ENCODE results near the gene TPR. TPM values are rescaled to one million over a fixed set of nuclear protein-coding genes. Genes with fewer than 3 reads are reported as not detected.
"Not testable (repeated sequence)": the region's sequence is repeated elsewhere in the genome, so short reads cannot be mapped to it uniquely, and the experiment has no call there.

Gene TPR
- 82.7 TPM for total RNA-seq

GRCh38 chr1:186375152-186375928 lies at the start of gene TPR, which contains the start of gene ODR4:
Gene TPR, minus strand, starts transcription at chr1:186375253. Its CDS starts 225 bp downstream, at chr1:186375028.
Gene ODR4, plus strand, starts transcription at chr1:186375838. Its CDS starts 3,948 bp downstream, at chr1:186379786.
- FAIRE-seq (no peak), DNase-seq (ENCODE audit: low spot score in 2 of 2) (peak; percentile 85 to 86)

DNA sequence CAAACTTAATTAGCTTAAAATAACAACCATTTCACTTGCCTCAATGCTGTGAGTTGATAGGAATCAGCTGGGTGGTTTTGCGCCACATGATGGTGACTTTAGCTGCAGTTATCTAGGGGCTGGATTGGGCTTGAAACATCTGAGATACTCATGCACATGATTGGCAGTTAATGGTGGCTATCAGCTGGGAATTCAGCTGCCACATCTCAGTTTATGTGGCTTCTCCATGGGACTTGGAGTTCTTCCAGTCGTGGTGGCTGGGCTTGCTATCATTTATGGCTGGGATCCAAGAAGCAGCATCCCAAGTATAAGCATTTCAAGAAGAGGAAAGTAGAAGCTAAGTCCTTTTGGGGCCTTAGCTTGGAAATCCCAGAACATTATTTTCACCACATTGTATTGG lies 49.5 kb upstream of the TPR start:
- FAIRE-seq, result no peak
- no peak for DNase-seq (ENCODE audit: low spot score in 2 of 2)

DNA sequence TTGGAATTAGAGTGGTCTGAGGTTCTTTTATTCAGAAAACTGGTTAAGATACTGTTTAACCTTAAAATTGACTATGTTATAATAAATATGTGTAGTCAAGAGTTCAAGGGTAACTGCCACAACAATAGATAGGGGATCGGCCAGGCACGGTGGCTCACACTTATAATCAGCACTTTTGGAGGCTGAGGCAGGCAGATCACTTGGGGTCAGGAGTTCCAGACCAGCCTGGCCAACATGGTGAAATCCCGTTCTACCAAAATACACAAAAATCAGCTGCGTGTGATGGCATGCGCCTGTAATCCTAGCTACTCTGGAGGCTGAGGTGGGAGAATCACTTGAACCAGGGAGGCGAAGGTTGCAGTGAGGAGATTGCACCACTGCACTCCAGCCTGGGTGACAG lies 46.4 kb upstream of the TPR start:
- FAIRE-seq, result no peak
- no peak for DNase-seq (ENCODE audit: low spot score in 2 of 2)

- DNase-seq (ENCODE audit: low spot score in 2 of 2) (no peak), FAIRE-seq (peak; percentile 31)
Measured at GRCh38 chr1:186420923-186421322, 45.9 kb upstream of the TPR start.

GRCh38 chr1:186420311-186420710 lies 45.3 kb upstream of the TPR start:
- FAIRE-seq (no peak), DNase-seq (ENCODE audit: low spot score in 2 of 2) (no peak)

DNA sequence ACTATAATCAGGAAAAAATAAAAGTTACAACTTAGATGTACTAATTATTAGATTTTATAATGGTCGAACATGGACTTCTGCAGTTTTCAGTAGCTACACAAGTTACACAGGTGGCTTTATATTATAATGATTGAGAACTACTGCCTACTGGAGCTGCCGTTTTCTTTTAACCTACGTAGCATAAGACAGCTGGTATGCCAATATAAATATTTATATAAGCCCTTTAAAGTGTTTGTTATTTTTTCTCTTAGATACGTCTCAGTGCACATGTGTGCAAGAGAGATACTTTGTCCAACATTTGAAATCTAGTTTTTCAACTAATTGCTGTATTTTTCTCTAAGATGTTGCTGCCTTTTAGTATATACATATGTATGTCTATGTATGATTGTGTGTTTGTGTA lies 43.5 kb upstream of the TPR start:
- DNase-seq (ENCODE audit: low spot score in 2 of 2), result no peak
- FAIRE-seq, result no peak

GRCh38 chr1:186413319-186413718 lies 38.3 kb upstream of the TPR start:
- FAIRE-seq (no peak), DNase-seq (ENCODE audit: low spot score in 2 of 2) (no peak)

DNA sequence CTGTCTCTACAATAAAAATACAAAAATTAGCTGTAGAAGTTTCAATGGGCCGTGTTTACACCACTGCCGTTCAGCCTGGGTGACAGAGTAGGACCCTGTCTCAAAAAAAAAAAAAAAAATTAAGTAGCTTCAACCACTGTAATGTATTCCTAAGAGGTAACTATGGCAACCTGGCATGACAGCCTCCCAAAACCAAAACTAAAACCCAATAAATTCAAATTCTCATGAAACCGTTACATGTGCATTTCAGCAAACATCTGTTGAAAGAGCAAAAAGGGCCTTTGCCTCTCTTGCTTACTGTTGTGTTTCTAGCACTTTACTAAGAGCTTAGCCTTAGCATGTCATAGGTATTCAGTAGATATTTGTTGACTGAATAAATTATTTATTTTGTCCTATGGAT lies 34.0 kb upstream of the TPR start:
- FAIRE-seq (no peak), DNase-seq (ENCODE audit: low spot score in 2 of 2) (no peak)

DNA sequence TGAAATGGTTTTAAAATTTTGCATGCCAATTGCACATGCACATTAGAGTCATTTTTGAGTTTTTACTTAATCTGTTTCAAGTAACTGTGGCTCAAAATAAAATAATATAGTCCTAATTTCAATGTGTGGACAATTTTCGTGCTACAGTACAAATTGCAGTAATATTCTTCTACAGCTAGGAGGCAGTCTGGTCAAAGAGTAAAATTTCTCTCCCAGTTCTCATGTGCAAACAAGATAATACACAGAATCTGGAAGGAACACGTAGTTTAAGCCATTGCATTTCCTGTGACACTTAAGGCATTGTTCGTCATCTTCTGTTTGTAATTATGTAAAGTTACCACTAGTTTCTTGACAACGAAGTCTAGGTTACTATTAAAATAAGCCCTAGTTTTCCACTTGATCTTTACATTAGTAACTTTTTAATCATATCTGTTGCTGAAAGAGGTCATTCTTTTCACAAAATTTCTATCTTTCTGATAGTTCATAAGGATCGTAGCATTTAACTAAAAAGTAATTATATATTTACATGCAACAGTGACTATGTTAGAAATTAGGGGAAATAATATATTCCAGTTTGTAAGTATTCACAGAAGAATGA lies 29.5 kb upstream of the TPR start:
- FAIRE-seq (peak; percentile 79), DNase-seq (ENCODE audit: low spot score in 2 of 2) (peak; percentile 17 to 36)

- no peak for DNase-seq (ENCODE audit: low spot score in 2 of 2)
- FAIRE-seq, result no peak
Measured at GRCh38 chr1:186403632-186404031, 28.6 kb upstream of the TPR start.

DNA sequence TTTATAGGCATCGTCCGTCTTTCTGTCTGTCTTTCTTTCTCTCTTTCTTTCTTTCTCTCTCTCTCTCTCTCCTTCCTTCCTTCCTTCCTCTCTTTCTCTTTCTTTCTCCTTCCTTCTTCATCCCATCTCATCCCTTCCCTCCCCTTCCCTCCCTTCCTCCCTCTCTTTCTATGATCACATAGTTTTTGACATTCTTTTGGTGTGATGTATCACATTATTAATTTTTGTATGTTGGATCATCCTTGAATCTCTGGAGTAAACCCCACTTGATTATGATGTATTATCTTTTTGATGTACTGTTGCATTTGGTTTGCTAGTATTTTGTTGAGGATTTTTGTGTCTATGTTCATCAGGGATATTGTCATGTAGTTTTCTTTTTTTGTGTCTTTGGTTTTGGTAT lies 26.4 kb upstream of the TPR start:
- not testable (repeated sequence) for FAIRE-seq; DNase-seq (ENCODE audit: low spot score in 2 of 2)

DNA sequence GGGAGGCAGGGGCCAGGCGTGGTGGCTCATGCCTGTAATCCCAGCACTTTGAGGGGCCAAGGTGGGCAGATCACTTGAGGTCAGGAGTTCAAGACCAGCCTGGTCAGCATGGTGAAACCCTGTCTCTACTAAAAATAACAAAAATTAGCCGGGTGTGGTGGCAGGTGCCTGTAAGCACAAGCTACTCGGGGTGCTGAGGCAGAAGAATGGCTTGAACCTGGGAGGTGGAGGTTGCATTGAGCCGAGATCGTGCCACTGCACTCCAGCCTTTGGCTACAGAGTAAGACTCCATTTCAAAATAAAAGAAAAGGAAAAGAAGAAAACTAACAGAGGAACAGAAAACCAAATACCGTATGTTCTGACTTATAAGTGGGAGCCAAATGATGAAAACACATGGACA lies 17.7 kb upstream of the TPR start:
- DNase-seq (ENCODE audit: low spot score in 2 of 2); FAIRE-seq: not testable (repeated sequence)

DNA sequence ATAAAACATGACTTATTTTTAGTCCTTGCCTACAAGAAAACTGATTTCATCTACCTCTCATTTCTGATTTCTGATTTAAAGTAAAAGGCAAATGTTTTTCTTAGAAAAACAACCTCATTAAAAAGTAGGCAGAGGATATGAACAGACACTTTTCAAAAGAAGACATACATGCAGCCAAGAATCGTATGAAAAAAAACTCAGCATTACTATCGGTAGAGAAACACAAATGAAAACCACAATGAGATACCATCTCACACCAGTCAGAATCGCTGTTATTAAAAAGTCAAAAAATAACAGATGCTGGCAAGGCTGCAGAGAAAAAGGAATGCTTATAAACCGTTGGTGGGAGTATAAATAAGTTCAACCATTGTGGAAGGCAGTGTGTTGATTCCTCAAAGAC lies 16.8 kb upstream of the TPR start:
- DNase-seq (ENCODE audit: low spot score in 2 of 2) (no peak), FAIRE-seq (no peak)

DNA sequence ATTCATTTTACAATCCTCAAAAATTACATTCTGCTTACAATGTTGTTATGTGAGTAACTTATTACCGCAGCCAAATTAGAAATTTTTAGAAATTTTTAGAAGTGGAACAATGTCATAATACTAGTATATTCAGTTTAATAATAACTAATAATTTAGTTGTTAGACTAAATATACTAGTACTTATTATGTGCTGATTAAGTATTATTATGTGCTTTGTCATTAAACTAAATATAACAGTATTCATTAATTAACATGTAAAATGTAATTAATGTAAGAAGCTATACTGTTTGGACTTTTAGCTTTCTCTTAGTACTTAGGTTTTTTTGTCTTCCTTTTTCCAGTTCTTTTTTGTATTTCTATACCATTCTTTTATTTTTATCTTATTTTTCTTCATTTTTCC lies 15.9 kb upstream of the TPR start:
- DNase-seq (ENCODE audit: low spot score in 2 of 2) (no peak), FAIRE-seq (peak; percentile 60)

GRCh38 chr1:186386725-186387383 lies 11.8 kb upstream of the TPR start:
- DNase-seq (ENCODE audit: low spot score in 2 of 2), result no peak
- no peak for FAIRE-seq

- no peak for FAIRE-seq
Measured at GRCh38 chr1:186375929-186376319, 871 bp upstream of the TPR start.

DNA sequence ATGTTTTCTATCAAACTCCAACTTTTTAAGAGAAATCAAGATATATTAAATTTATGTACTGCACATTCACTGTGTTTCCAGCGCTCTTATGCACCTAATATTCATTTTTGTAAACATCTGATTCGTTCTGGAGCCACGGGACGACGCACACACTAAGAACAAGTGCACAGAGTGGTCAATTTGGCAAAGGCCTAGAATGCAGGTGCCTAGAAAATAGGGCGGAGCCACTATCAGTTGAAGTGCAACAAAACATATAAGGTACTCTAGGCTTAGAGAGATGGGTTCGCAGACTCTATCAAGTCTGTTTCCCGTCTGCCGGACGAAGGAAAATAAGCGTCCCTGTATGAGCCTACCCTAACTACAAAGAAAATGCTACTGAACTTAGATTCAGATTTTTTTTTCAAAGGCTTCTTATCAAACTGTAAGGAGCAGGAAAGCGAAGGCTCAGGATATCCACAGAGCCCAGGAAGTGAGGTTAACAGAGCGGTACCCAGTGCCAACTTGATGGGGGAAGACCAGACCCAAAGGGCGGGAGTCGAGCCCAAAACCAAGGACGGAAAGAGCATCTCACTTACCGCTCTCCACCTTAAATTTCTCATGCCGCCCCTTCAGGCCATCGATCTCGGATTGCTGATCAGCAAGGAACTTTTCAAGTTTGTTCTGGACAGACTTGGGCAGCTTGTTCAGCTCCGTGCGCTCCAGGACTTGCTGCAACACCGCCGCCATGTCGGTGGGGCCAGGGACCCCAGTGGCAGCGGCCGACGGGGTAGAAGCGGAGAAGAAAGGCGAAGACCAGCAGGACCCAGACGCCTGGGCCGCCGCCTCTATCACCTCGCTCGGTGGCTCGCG lies 526 bp downstream of the TPR start:
- DNase-seq (ENCODE audit: low spot score in 2 of 2) (peak; percentile 4 to 8), FAIRE-seq (no peak)

More at GRCh38 chr1:186375929-186376319, 871 bp upstream of the TPR start:
- no peak for DNase-seq (ENCODE audit: low spot score in 2 of 2)

DNA sequence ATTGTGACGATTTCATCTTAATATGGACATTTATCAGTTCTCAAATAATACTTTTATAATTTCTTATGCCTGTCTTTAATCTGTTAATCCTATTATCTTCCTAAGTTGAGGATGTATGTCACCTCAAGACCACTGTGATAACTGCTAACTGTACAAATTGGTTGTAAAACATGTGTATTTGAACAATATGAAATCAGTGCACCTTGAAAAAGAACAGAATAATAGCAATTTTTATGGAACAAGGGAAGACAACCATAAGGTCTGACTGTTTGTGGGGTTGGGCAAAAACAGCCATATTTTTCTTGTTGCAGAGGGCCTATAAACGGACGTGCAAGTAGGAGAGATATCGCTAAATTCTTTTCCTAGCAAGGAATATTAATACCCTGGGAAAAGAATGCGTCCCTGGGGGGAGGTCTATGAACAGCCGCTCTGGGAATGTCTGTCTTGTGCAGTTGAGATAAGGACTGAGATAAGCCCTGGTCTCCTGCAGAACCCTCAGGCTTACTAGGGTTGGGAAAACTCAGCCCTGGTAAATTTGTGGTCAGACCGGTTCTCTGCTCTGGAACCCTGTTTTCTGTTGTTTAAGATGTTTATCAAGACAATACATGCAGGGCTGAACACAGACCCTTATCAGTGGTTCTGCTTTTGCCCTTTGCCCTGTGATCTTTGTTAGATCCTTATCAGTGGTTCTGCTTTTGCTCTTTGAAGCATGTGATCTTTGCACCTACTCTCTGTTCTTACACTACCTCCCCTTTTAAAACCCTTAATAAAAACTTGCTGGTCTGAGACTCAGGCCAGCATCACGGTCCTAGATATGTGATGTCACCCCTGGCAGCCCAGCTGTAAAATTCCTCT lies 27.0 kb downstream of the TPR start:
- FAIRE-seq, result not testable (repeated sequence)

DNA sequence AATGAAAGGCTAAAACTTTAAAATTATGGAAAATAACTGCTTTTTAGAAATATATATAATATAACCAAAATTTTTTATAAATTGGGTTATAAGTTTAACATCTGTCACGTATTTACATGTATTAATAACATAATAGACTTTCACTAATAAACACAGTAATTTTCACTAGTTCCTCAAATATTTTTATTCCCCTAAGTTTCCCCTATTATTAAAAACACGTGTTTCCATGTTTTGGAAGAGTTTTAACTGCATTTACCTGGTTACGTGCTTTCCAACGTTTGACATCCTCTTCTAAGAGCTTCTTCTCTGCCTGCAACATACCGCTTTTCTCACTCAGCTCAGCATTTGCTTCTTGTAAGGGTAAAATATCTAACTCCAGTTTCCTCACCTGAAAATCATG lies 34.3 kb downstream of the TPR start:
- DNase-seq (ENCODE audit: low spot score in 2 of 2), result no peak
- FAIRE-seq, result peak; percentile 47

More for the DNA sequence above, 27.0 kb downstream of the TPR start:
- DNase-seq (ENCODE audit: low spot score in 2 of 2), result not testable (repeated sequence)

- FAIRE-seq (peak; percentile 93), DNase-seq (ENCODE audit: low spot score in 2 of 2) (no peak)
Measured at GRCh38 chr1:186337554-186337953, 37.5 kb downstream of the TPR start.

All from frontal cortex (tissue), 4 donors.